GM23248 (cell line): ENCODE data around the gene APH1A. TPM values are rescaled to one million over a fixed set of nuclear protein-coding genes. Genes with fewer than 3 reads are reported as not detected.
"Not testable (repeated sequence)": the region's sequence is repeated elsewhere in the genome, so short reads cannot be mapped to it uniquely, and the experiment has no call there.

ENCODE experiments used
- DNase-seq: peaks from one replicate; pipeline ENCODE4 v3.0.0-alpha.2; 2015
- H2AFZ ChIP-seq: fragments of 200-600 bp; sonication (generic); 2 replicates; pipeline ENCODE4 v1.6.1; 2016; ENCODE audit warnings: antibody characterized with exemption
- H3F3A ChIP-seq: fragments of 200-600 bp; sonication (generic); 2 replicates; pipeline ENCODE4 v1.6.1; 2016; ENCODE audit warnings: mild to moderate bottlenecking, antibody characterized with exemption, mixed run types; ENCODE audit not compliant: insufficient read depth
- H3K27ac ChIP-seq: fragments of 200-600 bp; sonication (generic); 2 replicates; pipeline ENCODE4 v1.5.1; 2016; ENCODE audit warnings: mild to moderate bottlenecking
- H3K27me3 ChIP-seq: fragments of 200-600 bp; sonication (generic); replicated peaks from 2 replicates; pipeline ENCODE4 v1.6.1; 2016; ENCODE audit warnings: mild to moderate bottlenecking; ENCODE audit not compliant: insufficient read depth
- H3K36me3 ChIP-seq: fragments of 200-600 bp; sonication (generic); 2 replicates; pipeline ENCODE4 v1.6.1; 2016; ENCODE audit warnings: low read depth, mild to moderate bottlenecking
- H3K4me1 ChIP-seq: fragments of 200-600 bp; sonication (generic); 2 replicates; pipeline ENCODE4 v1.6.1; 2016; ENCODE audit warnings: mild to moderate bottlenecking; ENCODE audit not compliant: insufficient read depth
- H3K4me2 ChIP-seq: fragments of 200-600 bp; sonication (generic); one replicate; pipeline ENCODE4 v1.6.1; 2016; ENCODE audit warnings: mild to moderate bottlenecking; ENCODE audit not compliant: unreplicated experiment
- H3K4me3 ChIP-seq: fragments of 200-600 bp; sonication (generic); 2 replicates; pipeline ENCODE4 v1.5.1; 2016; ENCODE audit warnings: mild to moderate bottlenecking
- H3K79me2 ChIP-seq: fragments of 200-600 bp; sonication (generic); 2 replicates; pipeline ENCODE4 v1.6.1; 2016; ENCODE audit warnings: mild to moderate bottlenecking; ENCODE audit not compliant: insufficient read depth
- H3K9ac ChIP-seq: fragments of 200-600 bp; sonication (generic); 2 replicates; pipeline ENCODE4 v1.6.1; 2016; ENCODE audit warnings: mild to moderate bottlenecking
- H3K9me2 ChIP-seq: fragments of 200-600 bp; sonication (generic); 2 replicates; pipeline ENCODE4 v1.6.1; 2016; ENCODE audit warnings: mixed run types, mild to moderate bottlenecking, moderate library complexity; ENCODE audit not compliant: insufficient read depth
- H3K9me3 ChIP-seq: fragments of 200-600 bp; sonication (generic); one replicate; pipeline ENCODE4 v1.6.1; 2017; ENCODE audit warnings: low read depth
- H4K20me1 ChIP-seq: fragments of 200-600 bp; sonication (generic); 2 replicates; pipeline ENCODE4 v1.6.0; 2016; ENCODE audit not compliant: insufficient read depth
- EZH2 ChIP-seq: fragments of 200-600 bp; sonication (generic); IDR thresholded peaks from 2 replicates; pipeline ENCODE4 v1.6.1; 2018; ENCODE audit warnings: antibody characterized with exemption, mild to moderate bottlenecking; ENCODE audit not compliant: insufficient read depth, poor library complexity, severe bottlenecking
- EZH2phosphoT487 ChIP-seq: fragments of 200-600 bp; sonication (generic); IDR thresholded peaks from 2 replicates; pipeline ENCODE4 v1.6.1; 2018; ENCODE audit warnings: antibody characterized with exemption, moderate library complexity, mild to moderate bottlenecking, low read depth; ENCODE audit not compliant: insufficient read depth
- WGBS, 2 experiments: methylation state at CpG; one replicate each; pipeline ENCODE4 v1.1.6; 2015 to 2017; ENCODE audit warnings: low lambda C conversion rate in 2 of 2, low coverage in 1 of 2; ENCODE audit errors: missing lambda C conversion rate in 2 of 2; 5-methylcytosine and 5-hydroxymethylcytosine counted together
- in situ Hi-C: fragments of 300-500 bp; cut with MboI; formaldehyde crosslinking; loops from 2 replicates; pipeline ENCODE4 v1.15.0; 2020
- polyA plus RNA-seq: library from polyadenylated mRNA; unstranded; fragments of >200 nt; fragmentation: Nextera tagmentation; extraction: Ambion mirVana; gene quantifications from 2 replicates; pipeline ENCODE4 v1.2.1, GENCODE V29; 2016
- small RNA-seq: library from RNA; depleted of rRNA; stranded (forward); fragments of <200 nt; gene quantifications from one replicate; pipeline ENCODE3, GENCODE V24; 2014; ENCODE audit warnings: low read depth, low replicate concordance
- total RNA-seq: library from RNA; depleted of rRNA; stranded (reverse); fragments of >200 nt; shearing (Covaris generic); gene quantifications from 2 replicates; pipeline ENCODE4 v1.2.3, GENCODE V29; 2014; rRNA removed

APH1A gene
- total and polyA plus RNA-seq, 2 experiments from 2014 or later = 32.4 to 104 TPM

- H3K4me1 ChIP-seq = no peaks in the 10 kb centered on the region
- H3K36me3 ChIP-seq = peaks cover 25% of the 10 kb centered on the region
- H3K27me3 ChIP-seq = no peaks in the 10 kb centered on the region
- no peak overlapping the region for H2AFZ ChIP-seq
- no peak overlapping the region for H3K27ac ChIP-seq
- no peak overlapping the region for H3K9ac ChIP-seq
- TF ChIP-seq EZH2 = no peak
- no peak for TF ChIP-seq EZH2phosphoT487
- peaks cover 33% of the 10 kb centered on the region for H3K79me2 ChIP-seq
- WGBS, 2 experiments = 45 to 50% methylated on average over 2 of the region's 2 CpGs
- DNase-seq = no peak
- H3K4me3 ChIP-seq = no peak overlapping the region
- H4K20me1 ChIP-seq = no peaks in the 10 kb centered on the region
- H3F3A ChIP-seq = no peaks in the 10 kb centered on the region
- H3K4me2 ChIP-seq = no peak overlapping the region
- H3K9me3 ChIP-seq = no peaks in the 10 kb centered on the region
- no peaks in the 10 kb centered on the region for H3K9me2 ChIP-seq
- in situ Hi-C loops = no loop called here
Measured at GRCh38 chr1:150226486-150226885, 42.3 kb downstream of the APH1A start.

GRCh38 chr1:150225546-150225945, 43.3 kb downstream of the APH1A start:
- no peaks in the 10 kb centered on the region for H3K27me3 ChIP-seq
- H4K20me1 ChIP-seq = no peaks in the 10 kb centered on the region
- no peaks in the 10 kb centered on the region for H3K4me1 ChIP-seq
- H2AFZ ChIP-seq = no peak overlapping the region
- no peaks in the 10 kb centered on the region for H3K9me2 ChIP-seq
- peaks cover 24% of the 10 kb centered on the region for H3K79me2 ChIP-seq
- no peak overlapping the region for H3K4me2 ChIP-seq
- TF ChIP-seq EZH2phosphoT487 (no peak), EZH2 (no peak)
- no peaks in the 10 kb centered on the region for H3K9me3 ChIP-seq
- DNase-seq = no peak
- no peaks in the 10 kb centered on the region for H3F3A ChIP-seq
- H3K36me3 ChIP-seq = peaks cover 26% of the 10 kb centered on the region
- no peak overlapping the region for H3K27ac ChIP-seq
- no peak overlapping the region for H3K4me3 ChIP-seq
- in situ Hi-C loops = no loop called here
- WGBS, 2 experiments = 100% methylated on average over 1 of the region's 1 CpG
- H3K9ac ChIP-seq = no peak overlapping the region

GRCh38 chr1:150224983-150225382, 43.8 kb downstream of the APH1A start:
- DNase-seq = no peak
- Histone ChIP-seq H3K4me1 (no peaks in the 10 kb centered on the region), H3K9ac (no peak overlapping the region), H3K27ac (no peak overlapping the region), H3F3A (no peaks in the 10 kb centered on the region), H3K4me2 (no peak overlapping the region), H3K79me2 (peaks cover 18% of the 10 kb centered on the region), H4K20me1 (no peaks in the 10 kb centered on the region), H3K9me3 (no peaks in the 10 kb centered on the region), H2AFZ (no peak overlapping the region), H3K9me2 (no peaks in the 10 kb centered on the region), H3K36me3 (peaks cover 30% of the 10 kb centered on the region), H3K27me3 (no peaks in the 10 kb centered on the region), H3K4me3 (no peak overlapping the region)
- WGBS, 2 experiments = 95 to 100% methylated on average over 1 of the region's 1 CpG
- in situ Hi-C loops = no loop called here
- TF ChIP-seq EZH2phosphoT487 (no peak), EZH2 (no peak)

- Histone ChIP-seq H3K9me3 (no peaks in the 10 kb centered on the region), H3K9me2 (no peaks in the 10 kb centered on the region), H3F3A (no peaks in the 10 kb centered on the region), H2AFZ (no peak overlapping the region), H3K27ac (no peak overlapping the region), H4K20me1 (no peaks in the 10 kb centered on the region), H3K36me3 (peaks cover 21% of the 10 kb centered on the region), H3K79me2 (no peaks in the 10 kb centered on the region), H3K27me3 (no peaks in the 10 kb centered on the region), H3K9ac (no peak overlapping the region), H3K4me2 (no peak overlapping the region), H3K4me1 (no peaks in the 10 kb centered on the region), H3K4me3 (no peak overlapping the region)
- TF ChIP-seq EZH2phosphoT487 = no peak
- peak; percentile 50 for DNase-seq
- in situ Hi-C loops = no loop called here
- WGBS, 2 experiments = 90 to 94% methylated on average over 2 of the region's 2 CpGs
Measured at GRCh38 chr1:150221552-150221951, 47.3 kb downstream of the APH1A start.

GRCh38 chr1:150215855-150216254, 53.0 kb downstream of the APH1A start:
- H3K36me3 ChIP-seq, H3K9me2 ChIP-seq, H3K27ac ChIP-seq, H3F3A ChIP-seq, H3K4me3 ChIP-seq, H4K20me1 ChIP-seq, H3K4me1 ChIP-seq, H3K4me2 ChIP-seq, H3K27me3 ChIP-seq, H3K9me3 ChIP-seq, H3K9ac ChIP-seq, H3K79me2 ChIP-seq, H2AFZ ChIP-seq, DNase-seq, in situ Hi-C loops: not testable (repeated sequence)
- 99% methylated on average over 6 of the region's 6 CpGs for WGBS, 2 experiments

Small RNA genes lying within 50 kb of the gene (small RNA-seq; reads per million reads assigned to genes)
- 15.7 reads per million, percentile 87 among the genes with 10 or more reads in this experiment for gene RNU2-17P

Other genes starting within 250 kb of the APH1A start
- gene VPS45, start 201.2 kb downstream of the APH1A start, total RNA-seq = 42.0 and 49.2 TPM in 2 replicates
- gene VPS45, start 201.2 kb downstream of the APH1A start, polyA plus RNA-seq = 38.9 and 41.7 TPM in 2 replicates
- gene PLEKHO1, start 119.1 kb downstream of the APH1A start, total RNA-seq = 24.8 and 26.9 TPM in 2 replicates
- 30.7 and 34.8 TPM in 2 replicates for gene PLEKHO1, start 119.1 kb downstream of the APH1A start, polyA plus RNA-seq
- gene ANP32E, start 32.9 kb downstream of the APH1A start, total RNA-seq = 13.5 and 14.4 TPM in 2 replicates
- gene ANP32E, start 32.9 kb downstream of the APH1A start, polyA plus RNA-seq = 52.9 and 55.2 TPM in 2 replicates
- gene CA14, start 11.2 kb downstream of the APH1A start, total RNA-seq = not detected in 2 replicates
- gene CA14, start 11.2 kb downstream of the APH1A start, polyA plus RNA-seq = 0.16 TPM in 1 of 2 replicates, not detected in the other
- gene C1orf54, start 3.8 kb upstream of the APH1A start, total RNA-seq = 1.7 and 1.9 TPM in 2 replicates
- 1.7 and 1.9 TPM in 2 replicates for gene C1orf54, start 3.8 kb upstream of the APH1A start, polyA plus RNA-seq
- gene CIART, start 13.5 kb upstream of the APH1A start, total RNA-seq = 1.8 and 3.4 TPM in 2 replicates
- 6.7 and 7.0 TPM in 2 replicates for gene CIART, start 13.5 kb upstream of the APH1A start, polyA plus RNA-seq
- gene MRPS21, start 24.8 kb upstream of the APH1A start, total RNA-seq = 36.5 and 37.9 TPM in 2 replicates
- gene MRPS21, start 24.8 kb upstream of the APH1A start, polyA plus RNA-seq = 108 and 116 TPM in 2 replicates
- 27.6 and 46.2 TPM in 2 replicates for gene PRPF3, start 52.5 kb upstream of the APH1A start, total RNA-seq
- gene PRPF3, start 52.5 kb upstream of the APH1A start, polyA plus RNA-seq = 25.6 and 28.1 TPM in 2 replicates
- gene RPRD2, start 95.1 kb upstream of the APH1A start, total RNA-seq = 7.6 and 7.8 TPM in 2 replicates
- gene RPRD2, start 95.1 kb upstream of the APH1A start, polyA plus RNA-seq = 16.5 and 17.0 TPM in 2 replicates
- gene TARS2, start 218.4 kb upstream of the APH1A start, total RNA-seq = 6.7 and 14.4 TPM in 2 replicates
- gene TARS2, start 218.4 kb upstream of the APH1A start, polyA plus RNA-seq = 14.0 and 14.4 TPM in 2 replicates
- gene ECM1, start 239.1 kb upstream of the APH1A start, total RNA-seq = 133 and 160 TPM in 2 replicates
- 282 and 291 TPM in 2 replicates for gene ECM1, start 239.1 kb upstream of the APH1A start, polyA plus RNA-seq
- not detected in 2 replicates for gene FALEC, start 246.7 kb upstream of the APH1A start, total RNA-seq
- gene FALEC, start 246.7 kb upstream of the APH1A start, polyA plus RNA-seq = 0.49 and 0.71 TPM in 2 replicates